Measurements from ENCODE around the gene CARHSP1.

DNA sequence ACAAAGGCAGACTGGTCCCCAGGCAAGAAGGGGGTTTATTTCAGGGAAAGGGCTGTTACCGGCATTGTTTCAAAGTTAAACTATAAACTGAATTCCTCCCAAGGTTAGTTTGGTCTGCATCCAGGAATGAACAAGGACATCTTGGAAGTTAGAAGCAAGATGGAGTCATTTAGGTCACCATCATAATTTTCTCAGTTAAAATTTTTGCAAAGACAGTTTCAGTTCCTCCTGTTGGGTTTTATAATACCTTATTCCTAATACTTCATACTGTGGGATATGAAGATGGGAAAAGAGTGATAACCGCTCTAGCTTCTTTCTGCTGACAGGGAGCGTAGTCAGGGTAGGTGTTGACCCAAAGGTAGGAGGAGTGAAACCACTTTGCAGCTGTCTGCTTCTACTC lies 46.4 kb downstream of the CARHSP1 start:
- TF ChIP-seq EP400 (IDR thresholded peaks at IDR 0.05) (no peak), RAD21 (CRISPR knock-in tag; conservative IDR thresholded peaks at IDR 0.05 in 1 of 2, IDR thresholded peaks at IDR 0.05 in 1 of 2) (no peak), TCF3 (CRISPR knock-in tag; IDR thresholded peaks at IDR 0.05) (no peak), TRIM28 (IDR thresholded peaks at IDR 0.05) (no peak), EZH2 (IDR thresholded peaks at IDR 0.05; ENCODE audit: borderline replicate concordance, low read depth, low read length) (no peak), MAFK (IDR thresholded peaks at IDR 0.05; ENCODE audit: low read length) (no peak), SIN3A (IDR thresholded peaks at IDR 0.05; ENCODE audit: borderline replicate concordance in 2 of 2, control insufficient read depth in 1 of 2, low read depth in 2 of 2, low read length in 2 of 2) (no peak), PHB (CRISPR knock-in tag; IDR thresholded peaks at IDR 0.05) (no peak)

Data from K562 (cell line).